Measurements from ENCODE around the gene NMRK1. TPM values are rescaled to one million over a fixed set of nuclear protein-coding genes. Genes with fewer than 3 reads are reported as not detected.
A peak's percentile ranks its signal among the peaks of the same experiment; 100 is the strongest.

NMRK1 gene
- total and polyA plus RNA-seq, 3 donors from 2014 or later = 13.8 to 22.4 (median 21.3) TPM

DNA sequence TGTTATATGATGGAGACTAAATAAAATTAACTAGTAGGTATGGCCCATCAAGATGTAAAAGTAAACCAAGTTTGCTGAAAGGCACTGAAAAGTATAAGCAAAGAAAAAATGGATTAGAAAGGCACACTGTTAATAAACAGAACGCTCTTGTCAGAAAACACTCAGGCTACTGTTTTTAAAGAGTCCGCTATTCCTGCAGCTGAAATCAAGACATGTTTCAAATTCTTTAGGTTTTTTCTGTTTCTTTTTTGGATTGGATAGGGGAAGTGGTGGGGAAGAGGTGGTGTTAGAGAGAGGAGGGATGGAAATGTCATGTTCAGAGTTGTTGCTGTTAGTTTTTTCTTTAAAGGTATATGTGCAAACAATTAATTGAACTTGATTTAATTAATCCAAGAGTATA lies 17.9 kb upstream of the NMRK1 start:
- Histone ChIP-seq H3K9me3 (no peaks in the 10 kb centered on the region), H3K4me1 (peaks cover 32% of the 10 kb centered on the region), H3K27me3 (no peaks in the 10 kb centered on the region), H3K4me3 (no peak overlapping the region), H3K36me3 (ENCODE audit: low read depth, missing control alignments) (no peaks in the 10 kb centered on the region), H3K27ac (peak overlapping the region; percentile 15 to 34)
- no peak for DNase-seq
- TF ChIP-seq, protein P1, sequence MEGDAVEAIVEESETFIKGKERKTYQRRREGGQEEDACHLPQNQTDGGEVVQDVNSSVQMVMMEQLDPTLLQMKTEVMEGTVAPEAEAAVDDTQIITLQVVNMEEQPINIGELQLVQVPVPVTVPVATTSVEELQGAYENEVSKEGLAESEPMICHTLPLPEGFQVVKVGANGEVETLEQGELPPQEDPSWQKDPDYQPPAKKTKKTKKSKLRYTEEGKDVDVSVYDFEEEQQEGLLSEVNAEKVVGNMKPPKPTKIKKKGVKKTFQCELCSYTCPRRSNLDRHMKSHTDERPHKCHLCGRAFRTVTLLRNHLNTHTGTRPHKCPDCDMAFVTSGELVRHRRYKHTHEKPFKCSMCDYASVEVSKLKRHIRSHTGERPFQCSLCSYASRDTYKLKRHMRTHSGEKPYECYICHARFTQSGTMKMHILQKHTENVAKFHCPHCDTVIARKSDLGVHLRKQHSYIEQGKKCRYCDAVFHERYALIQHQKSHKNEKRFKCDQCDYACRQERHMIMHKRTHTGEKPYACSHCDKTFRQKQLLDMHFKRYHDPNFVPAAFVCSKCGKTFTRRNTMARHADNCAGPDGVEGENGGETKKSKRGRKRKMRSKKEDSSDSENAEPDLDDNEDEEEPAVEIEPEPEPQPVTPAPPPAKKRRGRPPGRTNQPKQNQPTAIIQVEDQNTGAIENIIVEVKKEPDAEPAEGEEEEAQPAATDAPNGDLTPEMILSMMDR (IDR thresholded peaks at IDR 0.05) = no peak
- no peak for TF ChIP-seq POLR2A (IDR thresholded peaks at IDR 0.05)
- intact Hi-C loops (cut with DNase I; ENCODE audit: low total_unique reads) = no loop called here
- 39 to 55% methylated on average over 2 of the region's 2 CpGs for WGBS, 2 donors

DNA sequence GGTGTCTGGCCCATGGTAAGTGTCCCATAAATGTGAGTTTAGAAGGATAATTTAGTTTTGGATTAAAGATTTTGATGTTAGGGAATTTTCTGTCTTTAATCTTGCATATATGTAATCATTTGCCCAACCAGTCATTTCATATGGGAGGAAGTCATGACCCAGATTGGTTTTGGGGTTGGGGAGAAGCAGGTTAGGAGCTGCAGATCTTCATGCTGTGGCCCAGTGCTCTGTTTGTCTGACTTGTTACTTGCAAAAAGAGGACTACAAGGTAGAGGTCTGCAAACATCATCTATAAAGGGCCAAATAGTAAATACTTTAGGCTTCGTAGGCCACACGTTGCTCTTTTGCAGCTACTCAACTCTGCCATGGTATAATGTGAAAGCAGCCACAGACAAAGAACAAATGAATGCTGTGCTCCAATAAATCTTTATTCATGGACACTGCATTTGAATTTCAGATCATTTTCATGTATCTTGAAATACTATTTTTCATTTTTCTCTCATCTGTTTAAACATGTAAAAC lies 17.1 kb upstream of the NMRK1 start:
- intact Hi-C loops (cut with DNase I; ENCODE audit: low total_unique reads) = no loop called here
- DNase-seq = no peak
- Histone ChIP-seq H3K9me3 (no peaks in the 10 kb centered on the region), H3K27ac (peak overlapping the region in 1 of 2 donors; percentile 15), H3K4me3 (no peak overlapping the region), H3K36me3 (ENCODE audit: low read depth, missing control alignments) (no peaks in the 10 kb centered on the region), H3K27me3 (no peaks in the 10 kb centered on the region), H3K4me1 (peaks cover 35% of the 10 kb centered on the region)
- no peak for TF ChIP-seq POLR2A (IDR thresholded peaks at IDR 0.05)
- TF ChIP-seq, protein P1 (IDR thresholded peaks at IDR 0.05) = no peak
- WGBS, 2 donors = 74 to 80% methylated on average over 2 of the region's 2 CpGs

DNA sequence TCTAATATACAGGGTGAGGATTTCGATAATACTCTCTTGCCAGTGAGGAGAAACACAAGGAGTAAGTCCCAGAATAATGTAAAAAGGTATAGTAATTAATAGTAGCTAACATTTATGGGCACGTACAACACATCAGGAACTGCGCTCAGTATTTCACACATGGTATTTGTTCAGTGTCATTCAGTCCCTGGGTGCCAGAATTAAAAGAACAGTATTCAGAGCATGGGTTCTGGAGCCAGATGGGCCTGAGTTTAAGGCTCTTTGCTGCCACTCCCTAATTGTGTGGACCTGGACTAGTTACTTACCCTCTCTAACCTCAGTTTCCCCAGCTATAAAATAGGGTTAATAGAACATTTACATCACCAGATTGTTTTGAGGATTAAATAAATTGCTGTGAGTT lies 16.7 kb upstream of the NMRK1 start:
- TF ChIP-seq, protein P1 (IDR thresholded peaks at IDR 0.05) = no peak
- TF ChIP-seq POLR2A (IDR thresholded peaks at IDR 0.05) = no peak
- H3K27me3 ChIP-seq = no peaks in the 10 kb centered on the region
- H3K4me1 ChIP-seq = peaks cover 35% of the 10 kb centered on the region
- no peak overlapping the region for H3K4me3 ChIP-seq
- 77 to 80% methylated on average over 3 of the region's 3 CpGs for WGBS, 2 donors
- H3K36me3 ChIP-seq (ENCODE audit: low read depth, missing control alignments) = no peaks in the 10 kb centered on the region
- H3K9me3 ChIP-seq = no peaks in the 10 kb centered on the region
- no peak overlapping the region for H3K27ac ChIP-seq
- intact Hi-C loops (cut with DNase I; ENCODE audit: low total_unique reads) = no loop called here
- DNase-seq = no peak

DNA sequence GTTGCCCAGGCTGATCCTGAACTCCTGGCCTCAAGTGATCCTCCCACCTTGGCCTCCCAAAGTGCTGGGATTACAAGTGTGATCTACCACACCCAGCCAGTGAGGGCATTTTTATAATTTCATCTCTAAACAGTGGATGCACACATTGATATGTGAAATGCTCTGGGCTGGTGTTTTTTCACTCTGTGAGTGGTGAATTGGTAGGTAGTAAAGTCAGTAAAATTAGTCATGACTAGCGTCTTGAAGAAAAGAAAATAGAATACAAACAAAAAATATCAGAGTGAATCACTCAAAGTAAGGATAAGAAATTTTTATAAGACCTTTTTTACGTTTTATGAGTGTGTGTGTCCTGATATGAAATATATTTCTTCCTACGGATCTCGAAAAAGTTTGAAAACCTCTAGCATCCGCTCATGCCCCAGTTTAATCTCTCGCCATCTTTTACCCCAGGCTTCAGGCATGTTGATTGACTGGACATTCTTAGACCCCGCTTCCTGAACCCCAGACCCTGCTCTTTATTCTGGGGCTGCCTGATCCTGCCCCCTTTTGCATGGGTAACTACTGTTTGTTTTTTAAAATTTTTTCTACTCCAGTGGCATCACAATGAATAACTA lies 14.3 kb upstream of the NMRK1 start:
- intact Hi-C loops (cut with DNase I; ENCODE audit: low total_unique reads) = no loop called here
- H3K36me3 ChIP-seq (ENCODE audit: low read depth, missing control alignments) = no peaks in the 10 kb centered on the region
- WGBS, 2 donors = 87 to 92% methylated on average over 7 of the region's 7 CpGs
- H3K4me3 ChIP-seq = no peak overlapping the region
- DNase-seq = no peak
- H3K9me3 ChIP-seq = no peaks in the 10 kb centered on the region
- no peak for TF ChIP-seq POLR2A (IDR thresholded peaks at IDR 0.05)
- TF ChIP-seq, protein P1 (IDR thresholded peaks at IDR 0.05) = no peak
- peak overlapping the region in 1 of 2 donors; percentile 8 for H3K27ac ChIP-seq
- H3K27me3 ChIP-seq = no peaks in the 10 kb centered on the region
- peaks cover 32% of the 10 kb centered on the region for H3K4me1 ChIP-seq

Data from testis (tissue), 3 donors.